ENCODE results near the gene PRKAA2. TPM values are rescaled to one million over a fixed set of nuclear protein-coding genes. Genes with fewer than 3 reads are reported as not detected.
A peak's percentile ranks its signal among the peaks of the same experiment; 100 is the strongest.

The PRKAA2 gene
- total RNA-seq, 1 experiment from 2014 or later: 4.5 TPM

- ChIA-PET POLR2A (ENCODE audit: unreplicated experiment) (no interaction called here), CTCF (interaction anchor here (0.6 kb wide), 1 partner anchor 1128 kb away, joined by 3 read pairs; no protein-coding TSS in a partner anchor)
- no peak overlapping the region for H3K4me3 ChIP-seq (ENCODE audit: low read length)
- no peak overlapping the region for H2AFZ ChIP-seq (ENCODE audit: low read length)
- ATAC-seq (no peak), DNase-seq (no peak)
- H3K27me3 ChIP-seq (ENCODE audit: low read length): no peaks in the 10 kb centered on the region
- no peaks in the 10 kb centered on the region for H3K36me3 ChIP-seq (ENCODE audit: low read depth, low read length)
- H3K27ac ChIP-seq (ENCODE audit: low read length): no peak overlapping the region
- H4K20me1 ChIP-seq (ENCODE audit: low read length): no peaks in the 10 kb centered on the region
- H3K9me3 ChIP-seq (ENCODE audit: low read length): no peaks in the 10 kb centered on the region
- intact Hi-C loops (cut with micrococcal nuclease): loop anchor here (5.0 kb wide), 1 partner anchor 109 kb away; no protein-coding TSS in a partner anchor
- H3K4me2 ChIP-seq (ENCODE audit: low read length): no peak overlapping the region
- H3K9me2 ChIP-seq (replicated peaks; ENCODE audit: low read length): no peaks in the 10 kb centered on the region
- H3K9ac ChIP-seq (ENCODE audit: low read length): no peak overlapping the region
- H3K4me1 ChIP-seq (ENCODE audit: insufficient read depth, low read length): peaks cover 23% of the 10 kb centered on the region
- BruUV-seq (replicated peaks): no TSS peak
- no peaks in the 10 kb centered on the region for H3K79me2 ChIP-seq (ENCODE audit: low read length)
- TF ChIP-seq EZH2phosphoT487 (IDR thresholded peaks at IDR 0.05; ENCODE audit: borderline replicate concordance, low read length) (no peak), EZH2 (IDR thresholded peaks at IDR 0.05; ENCODE audit: low read length, unreplicated experiment) (no peak), CTCF (conservative IDR thresholded peaks at IDR 0.05; ENCODE audit: low read depth, low read length) (no peak)
- H3F3A ChIP-seq (ENCODE audit: low read length, unreplicated experiment): no peaks in the 10 kb centered on the region
Observed at GRCh38 chr1:56713112-56713511, 68.0 kb downstream of the PRKAA2 start.

- no TSS peak for BruUV-seq (replicated peaks)
- ATAC-seq (no peak), DNase-seq (peak; percentile 12)
- no peak for TF ChIP-seq EZH2phosphoT487 (IDR thresholded peaks at IDR 0.05; ENCODE audit: borderline replicate concordance, low read length)
- TF ChIP-seq CTCF (conservative IDR thresholded peaks at IDR 0.05; ENCODE audit: low read depth, low read length): no peak
- no peak for TF ChIP-seq EZH2 (IDR thresholded peaks at IDR 0.05; ENCODE audit: low read length, unreplicated experiment)
- no peaks in the 10 kb centered on the region for H3K9me3 ChIP-seq (ENCODE audit: low read length)
- intact Hi-C loops (cut with micrococcal nuclease): no loop called here
- H3K4me2 ChIP-seq (ENCODE audit: low read length): no peak overlapping the region
- H3K4me3 ChIP-seq (ENCODE audit: low read length): no peak overlapping the region
- CTCF ChIA-PET: no interaction called here
- H2AFZ ChIP-seq (ENCODE audit: low read length): no peak overlapping the region
- no peaks in the 10 kb centered on the region for H3K9me2 ChIP-seq (replicated peaks; ENCODE audit: low read length)
- H3K9ac ChIP-seq (ENCODE audit: low read length): no peak overlapping the region
- H3F3A ChIP-seq (ENCODE audit: low read length, unreplicated experiment): no peaks in the 10 kb centered on the region
- POLR2A ChIA-PET (ENCODE audit: unreplicated experiment): no interaction called here
- H4K20me1 ChIP-seq (ENCODE audit: low read length): no peaks in the 10 kb centered on the region
- peaks cover 20% of the 10 kb centered on the region for H3K4me1 ChIP-seq (ENCODE audit: insufficient read depth, low read length)
- H3K27me3 ChIP-seq (ENCODE audit: low read length): no peaks in the 10 kb centered on the region
- no peaks in the 10 kb centered on the region for H3K79me2 ChIP-seq (ENCODE audit: low read length)
- no peak overlapping the region for H3K27ac ChIP-seq (ENCODE audit: low read length)
- H3K36me3 ChIP-seq (ENCODE audit: low read depth, low read length): no peaks in the 10 kb centered on the region
Observed at GRCh38 chr1:56715156-56715555, 70.0 kb downstream of the PRKAA2 start.

GRCh38 chr1:56719171-56719570 is 74.1 kb downstream of the PRKAA2 start:
- intact Hi-C loops (cut with micrococcal nuclease): no loop called here
- TF ChIP-seq EZH2phosphoT487 (IDR thresholded peaks at IDR 0.05; ENCODE audit: borderline replicate concordance, low read length): no peak
- no peak for TF ChIP-seq EZH2 (IDR thresholded peaks at IDR 0.05; ENCODE audit: low read length, unreplicated experiment)
- TF ChIP-seq CTCF (conservative IDR thresholded peaks at IDR 0.05; ENCODE audit: low read depth, low read length): no peak
- H3K4me2 ChIP-seq (ENCODE audit: low read length): no peak overlapping the region
- H4K20me1 ChIP-seq (ENCODE audit: low read length): no peaks in the 10 kb centered on the region
- no peaks in the 10 kb centered on the region for H3F3A ChIP-seq (ENCODE audit: low read length, unreplicated experiment)
- H3K4me1 ChIP-seq (ENCODE audit: insufficient read depth, low read length): 0 out of 2 replicates have a peak, but pooled peaks cover 8% of the 10 kb centered on the region
- no peaks in the 10 kb centered on the region for H3K9me2 ChIP-seq (replicated peaks; ENCODE audit: low read length)
- ATAC-seq (no peak), DNase-seq (no peak)
- H3K79me2 ChIP-seq (ENCODE audit: low read length): no peaks in the 10 kb centered on the region
- BruUV-seq (replicated peaks): no TSS peak
- no peak overlapping the region for H3K27ac ChIP-seq (ENCODE audit: low read length)
- H3K9ac ChIP-seq (ENCODE audit: low read length): no peak overlapping the region
- no peaks in the 10 kb centered on the region for H3K9me3 ChIP-seq (ENCODE audit: low read length)
- POLR2A ChIA-PET (ENCODE audit: unreplicated experiment): no interaction called here
- CTCF ChIA-PET: no interaction called here
- H2AFZ ChIP-seq (ENCODE audit: low read length): no peak overlapping the region
- H3K4me3 ChIP-seq (ENCODE audit: low read length): no peak overlapping the region
- H3K36me3 ChIP-seq (ENCODE audit: low read depth, low read length): no peaks in the 10 kb centered on the region
- no peaks in the 10 kb centered on the region for H3K27me3 ChIP-seq (ENCODE audit: low read length)
